Gastroesophageal sphincter (tissue), 3 donors: Measurements from ENCODE around the gene EVA1A.

Source experiments
- EP300 ChIP-seq: sonication (generic); formaldehyde crosslinking; IDR thresholded peaks from one replicate; pipeline ENCODE4 v1.6.1; 2017; ENCODE audit warnings: antibody characterized with exemption, mild to moderate bottlenecking
- POLR2A ChIP-seq, 2 donors: fragments of 450-650 bp; IDR thresholded peaks; one replicate each; pipeline ENCODE4 v1.6.1; 2017; ENCODE audit warnings: antibody characterized with exemption in 2 of 2, mild to moderate bottlenecking in 2 of 2, moderate library complexity in 1 of 2
- POLR2AphosphoS5 ChIP-seq: sonication (generic); formaldehyde crosslinking; IDR thresholded peaks from one replicate; pipeline ENCODE4 v1.6.1; 2017; ENCODE audit warnings: antibody characterized with exemption
- TF ChIP-seq, protein P1 (sequence below), 4 experiments: fragments of 200-600 bp in 2 of 4; fragments of 450-650 bp in 2 of 4; sonication (generic) in 1 of 4; IDR thresholded peaks; one replicate each; pipeline ENCODE4 v1.5.1; 2017 to 2019; ENCODE audit warnings: antibody characterized with exemption in 4 of 4, mild to moderate bottlenecking in 2 of 4, moderate library complexity in 2 of 4

DNA sequence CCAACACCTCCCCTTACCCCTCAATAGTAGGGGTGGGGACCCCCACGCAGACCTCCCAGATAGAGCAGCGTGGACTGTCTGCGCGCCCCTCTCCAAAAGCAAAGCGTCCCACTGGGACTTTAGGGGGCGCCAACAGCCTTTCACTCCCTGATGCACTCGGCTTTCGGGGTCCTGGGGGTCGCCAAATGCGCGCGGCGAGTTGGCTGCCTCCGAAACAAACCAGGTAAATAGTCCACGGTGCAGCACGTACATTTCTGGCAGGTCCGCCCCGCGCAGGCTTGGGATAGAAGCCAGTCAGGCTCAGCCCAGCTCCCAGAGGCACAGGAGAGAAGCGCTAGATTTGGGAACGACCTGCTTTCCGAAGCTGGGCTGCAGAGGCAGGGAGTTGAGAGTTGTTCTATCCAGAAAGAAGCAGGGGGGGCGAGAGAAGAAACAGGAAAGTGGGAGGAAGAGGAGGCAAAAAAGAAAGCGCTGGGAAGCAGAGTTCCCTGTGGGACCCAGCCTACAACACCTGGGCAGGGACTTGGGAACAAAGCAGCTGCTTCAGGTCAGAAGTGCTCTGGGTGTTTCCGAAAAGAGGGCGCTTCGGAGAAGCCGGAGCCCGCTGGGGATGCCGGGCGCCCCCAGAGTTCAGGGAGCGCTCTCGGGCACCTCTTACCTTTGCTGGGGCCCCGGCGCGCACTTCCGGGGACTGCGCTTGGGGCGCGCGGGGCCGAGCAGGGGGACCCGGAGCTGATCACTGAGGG, 544 bp downstream of the EVA1A start:
- TF ChIP-seq, protein P1, sequence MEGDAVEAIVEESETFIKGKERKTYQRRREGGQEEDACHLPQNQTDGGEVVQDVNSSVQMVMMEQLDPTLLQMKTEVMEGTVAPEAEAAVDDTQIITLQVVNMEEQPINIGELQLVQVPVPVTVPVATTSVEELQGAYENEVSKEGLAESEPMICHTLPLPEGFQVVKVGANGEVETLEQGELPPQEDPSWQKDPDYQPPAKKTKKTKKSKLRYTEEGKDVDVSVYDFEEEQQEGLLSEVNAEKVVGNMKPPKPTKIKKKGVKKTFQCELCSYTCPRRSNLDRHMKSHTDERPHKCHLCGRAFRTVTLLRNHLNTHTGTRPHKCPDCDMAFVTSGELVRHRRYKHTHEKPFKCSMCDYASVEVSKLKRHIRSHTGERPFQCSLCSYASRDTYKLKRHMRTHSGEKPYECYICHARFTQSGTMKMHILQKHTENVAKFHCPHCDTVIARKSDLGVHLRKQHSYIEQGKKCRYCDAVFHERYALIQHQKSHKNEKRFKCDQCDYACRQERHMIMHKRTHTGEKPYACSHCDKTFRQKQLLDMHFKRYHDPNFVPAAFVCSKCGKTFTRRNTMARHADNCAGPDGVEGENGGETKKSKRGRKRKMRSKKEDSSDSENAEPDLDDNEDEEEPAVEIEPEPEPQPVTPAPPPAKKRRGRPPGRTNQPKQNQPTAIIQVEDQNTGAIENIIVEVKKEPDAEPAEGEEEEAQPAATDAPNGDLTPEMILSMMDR (IDR thresholded peaks at IDR 0.05) = no peak
- TF ChIP-seq POLR2AphosphoS5 (no peak), EP300 (no peak), POLR2A (IDR thresholded peaks at IDR 0.05) (no peak)
